Skin of body (tissue), 2 donors: ENCODE data around the gene SAMD5. TPM values are rescaled to one million over a fixed set of nuclear protein-coding genes. Genes with fewer than 3 reads are reported as not detected.

Experiments used
- DNase-seq: peaks from one replicate; lab custom pipeline; 2025; lab: John Stamatoyannopoulos, UW
- total RNA-seq: library from RNA; depleted of rRNA; stranded (reverse); fragments of >200 nt; gene quantifications from one replicate; pipeline ENCODE4 v1.2.3, GENCODE V29; 2014

The SAMD5 gene
- total RNA-seq, 1 donor from 2014 or later, result 28.9 TPM

DNA sequence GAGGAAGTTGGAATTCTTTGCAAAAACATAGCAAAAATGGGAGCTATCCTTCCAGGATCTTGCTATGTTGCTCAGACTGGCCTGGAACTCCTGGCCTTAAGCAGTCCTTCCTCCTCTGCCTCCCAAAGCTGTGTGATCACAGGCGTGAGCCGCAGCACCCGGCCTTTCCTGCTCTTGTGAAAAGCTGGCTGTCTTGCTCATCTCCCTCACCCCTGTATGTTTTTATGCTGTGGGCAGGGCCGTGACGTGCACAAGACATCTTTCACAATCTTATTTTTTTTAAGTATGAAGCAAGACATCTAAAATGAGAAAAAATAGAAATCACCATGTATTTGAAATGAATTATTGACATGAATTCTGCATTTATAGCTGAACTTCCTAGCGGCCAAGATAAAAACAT lies 110.4 kb downstream of the SAMD5 start:
- DNase-seq, result no peak
